AG20443 (cell line): ENCODE data around the gene TXNL1.
"Not testable (repeated sequence)": the region's sequence is repeated elsewhere in the genome, so short reads cannot be mapped to it uniquely, and the experiment has no call there.

Source experiments
- DNase-seq: peaks from one replicate; pipeline ENCODE4 v3.0.0; 2012; ENCODE audit warnings: low spot score, mixed read lengths

Gene TXNL1

DNA sequence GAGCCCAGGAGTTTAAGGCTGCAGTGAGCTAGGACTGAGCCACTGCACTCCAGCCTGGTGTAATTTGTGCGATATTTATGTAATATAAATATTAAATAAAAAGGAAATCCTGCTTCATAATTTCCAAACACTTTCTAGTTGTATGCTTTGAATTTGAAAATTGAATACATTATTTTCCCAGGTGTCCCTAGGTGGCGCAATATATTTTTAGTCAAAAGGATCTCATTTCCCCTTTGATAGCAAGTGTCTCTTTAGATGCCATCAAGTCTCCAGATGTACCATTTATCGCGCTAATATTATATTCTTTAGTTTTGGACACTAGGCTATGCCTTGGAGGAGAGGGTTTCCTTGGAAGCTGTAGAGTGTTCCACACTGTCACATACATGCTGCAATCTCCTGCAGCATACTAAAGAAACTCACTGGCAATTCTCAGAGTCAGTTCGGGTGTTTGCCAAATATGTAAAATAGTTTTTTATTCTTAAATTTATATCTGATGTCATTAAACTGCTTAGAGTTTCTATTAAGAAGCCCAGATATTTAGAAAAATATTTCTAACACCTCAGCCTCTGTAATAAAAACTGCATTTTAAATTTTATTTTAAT, 7.1 kb upstream of the TXNL1 start:
- no peak for DNase-seq

DNA sequence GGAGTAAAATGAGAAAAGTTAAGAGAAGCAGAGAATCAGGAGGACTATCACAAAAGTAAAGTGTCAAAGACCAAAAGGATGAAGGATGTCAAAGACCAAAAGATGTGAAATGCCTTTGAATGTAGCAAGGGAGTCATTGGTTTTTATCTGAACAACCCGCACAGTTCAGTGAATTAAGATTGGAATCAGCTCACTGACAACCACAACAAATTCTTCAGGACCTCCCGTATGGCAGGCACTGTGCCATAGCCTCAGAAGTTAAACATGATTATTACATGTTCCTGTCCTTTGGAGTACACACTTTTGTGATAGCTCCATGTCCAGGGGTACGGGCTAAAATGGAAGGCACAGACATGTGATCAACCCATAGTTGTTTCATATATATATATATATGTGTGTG, 5.0 kb upstream of the TXNL1 start:
- no peak for DNase-seq

- DNase-seq: no peak
Measured at GRCh38 chr18:56641714-56642337, 3.4 kb upstream of the TXNL1 start.

GRCh38 chr18:56639571-56639970, 1.2 kb upstream of the TXNL1 start:
- no peak for DNase-seq

DNA sequence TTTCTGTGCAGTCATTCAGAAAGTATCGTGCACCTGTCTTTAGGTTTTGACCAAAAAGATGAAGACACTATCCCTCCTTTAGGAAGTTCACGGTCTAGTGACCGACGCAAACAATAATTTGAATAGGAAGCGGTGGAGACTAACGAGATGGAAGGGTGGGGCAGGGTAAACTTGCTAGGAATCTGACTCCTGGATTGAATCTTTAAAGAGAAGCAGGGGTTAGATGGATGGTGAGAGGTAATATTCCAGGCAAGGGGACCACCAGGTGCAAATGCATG, 651 bp upstream of the TXNL1 start:
- DNase-seq: no peak

- no peak for DNase-seq
Measured at GRCh38 chr18:56637711-56638231, 621 bp downstream of the TXNL1 start.

GRCh38 chr18:56637176-56637575, 1.2 kb downstream of the TXNL1 start:
- peak; percentile 7 for DNase-seq

DNA sequence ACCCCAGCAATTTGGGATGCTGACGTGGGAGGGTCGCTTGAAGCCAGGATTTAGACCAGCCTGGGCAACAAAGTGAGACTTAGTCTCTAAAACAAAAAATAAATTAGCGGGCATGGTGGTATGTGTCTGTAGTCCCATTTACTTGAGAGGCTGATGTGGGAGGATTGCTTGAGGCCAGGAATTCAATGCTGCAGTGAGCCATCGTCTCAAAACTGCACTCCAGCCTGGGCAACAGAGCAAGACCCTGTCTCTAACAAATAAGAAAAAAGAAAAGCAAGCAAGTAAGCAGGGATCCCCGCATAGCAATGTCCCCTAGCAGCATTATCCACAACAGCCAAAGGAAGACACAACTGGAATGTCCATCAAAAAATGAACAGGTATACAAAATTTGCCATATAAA, 3.4 kb downstream of the TXNL1 start:
- DNase-seq: no peak

DNA sequence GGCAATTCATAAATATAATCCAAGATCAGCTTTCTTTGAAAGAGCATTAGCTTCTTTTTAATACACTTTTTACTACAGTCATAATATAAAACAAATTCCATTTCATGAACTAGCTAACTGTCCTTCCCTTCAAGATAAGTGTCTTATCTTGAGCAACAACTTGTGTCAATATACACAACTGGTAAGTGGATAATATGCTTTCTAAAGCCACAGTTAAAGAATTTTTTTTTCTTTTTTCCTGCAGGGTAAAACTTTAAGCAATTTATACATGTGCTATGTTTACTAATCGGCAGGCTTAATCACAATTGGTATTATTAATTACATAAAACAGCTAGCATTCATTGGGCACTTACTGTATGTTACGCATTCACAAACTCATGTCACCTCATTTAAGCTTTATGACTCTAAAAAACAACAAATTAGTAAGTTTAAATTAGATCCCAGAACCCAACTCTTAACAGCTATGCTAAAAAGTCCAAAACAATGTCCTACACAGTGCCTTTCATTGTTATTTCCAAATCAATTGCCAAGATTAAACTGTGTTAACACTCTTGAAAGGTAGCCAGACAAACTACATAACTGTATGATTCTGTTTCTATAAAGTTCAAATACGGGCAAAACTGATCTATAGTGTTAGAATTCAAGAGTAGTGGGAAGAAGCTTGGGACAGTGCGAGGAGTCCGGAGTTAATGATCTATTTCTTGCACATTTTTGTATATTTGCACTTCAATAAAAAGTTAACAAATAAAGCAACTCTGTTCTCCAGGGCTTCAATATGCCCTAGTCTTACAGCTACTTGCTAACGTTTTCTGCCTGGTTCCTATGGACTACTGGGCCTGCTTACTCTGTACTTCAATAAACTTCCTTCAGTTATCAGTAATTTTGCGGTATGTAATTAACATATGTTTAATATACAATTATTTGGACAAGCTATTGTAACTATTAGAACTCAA, 6.0 kb downstream of the TXNL1 start:
- no peak for DNase-seq

- DNase-seq: no peak
Measured at GRCh38 chr18:56627991-56628390, 10.4 kb downstream of the TXNL1 start.

DNA sequence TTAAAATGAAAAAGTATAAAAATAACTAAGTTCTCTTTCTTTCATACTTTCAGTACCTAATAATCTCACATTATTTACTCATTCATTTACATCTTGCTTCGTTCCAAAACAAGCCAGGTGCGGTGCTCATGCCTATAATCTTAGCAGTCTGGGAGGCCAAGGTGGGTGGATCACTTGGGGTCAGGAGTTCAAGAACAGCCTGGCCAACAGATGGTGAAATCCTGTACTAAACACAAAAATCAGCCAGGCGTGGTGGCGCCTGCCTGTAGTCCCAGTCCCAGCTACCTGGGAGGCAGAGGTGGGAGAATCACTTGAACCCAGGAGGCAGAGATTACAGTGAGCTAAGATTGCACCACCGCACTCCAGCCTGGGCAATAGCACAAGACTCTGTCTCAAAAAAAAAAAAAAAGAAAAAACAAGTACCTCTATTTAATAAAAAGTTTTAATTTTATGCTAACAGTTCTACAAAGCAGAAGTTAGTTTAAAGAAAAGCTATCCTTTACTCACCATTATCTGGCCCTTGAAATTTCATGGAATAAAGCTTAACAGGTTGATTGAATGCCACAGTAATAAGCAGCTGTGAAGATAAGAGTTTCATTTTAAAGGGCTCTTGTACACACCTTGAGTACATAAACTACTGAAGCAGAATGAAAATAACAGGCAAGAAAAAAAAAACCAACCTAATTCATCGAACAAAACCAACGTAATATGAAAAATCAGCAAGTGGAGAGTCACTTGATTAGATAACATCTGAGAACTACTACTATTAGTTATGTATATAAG, 22.5 kb downstream of the TXNL1 start:
- DNase-seq: no peak

GRCh38 chr18:56606618-56607017, 31.8 kb downstream of the TXNL1 start:
- DNase-seq: no peak

DNA sequence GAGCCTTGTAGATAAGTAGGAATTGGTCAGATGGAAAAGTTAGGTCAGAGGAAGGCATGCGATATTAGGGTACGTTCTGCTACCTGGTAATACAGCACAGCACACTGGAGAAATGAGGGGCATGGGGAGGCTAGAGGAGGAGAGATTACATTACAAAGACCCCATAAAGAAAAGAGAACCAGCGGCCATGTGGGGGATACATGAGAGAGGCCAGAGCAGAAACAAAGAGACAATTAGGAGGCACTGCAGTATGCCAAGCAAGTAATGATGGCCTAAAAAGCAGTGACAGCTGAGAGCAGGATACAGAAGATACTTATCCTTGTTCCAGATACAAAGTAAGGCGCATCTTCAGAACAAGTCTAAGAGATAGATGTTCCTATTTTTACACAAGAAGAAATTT, 40.0 kb downstream of the TXNL1 start:
- no peak for DNase-seq

DNA sequence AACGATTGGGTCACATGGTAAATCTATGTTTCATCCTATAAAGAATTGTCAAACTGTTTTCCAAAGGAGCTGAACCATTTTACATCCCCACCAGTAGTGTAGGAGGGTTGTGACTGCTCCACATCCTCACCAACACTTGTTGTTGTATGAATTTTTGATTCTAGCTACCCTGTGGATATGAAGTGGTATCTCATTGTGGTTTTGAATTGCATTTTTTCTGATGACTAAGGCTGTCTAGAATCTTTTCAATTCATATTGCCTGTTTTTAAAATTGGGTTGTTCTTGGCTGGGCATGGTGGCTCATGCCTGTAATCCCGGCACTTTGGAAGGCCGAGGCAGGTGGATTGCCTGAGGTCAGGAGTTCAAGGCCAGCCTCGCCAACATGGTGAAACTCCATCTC, 44.5 kb downstream of the TXNL1 start:
- DNase-seq: no peak

- DNase-seq: no peak
Measured at GRCh38 chr18:56580026-56580425, 58.4 kb downstream of the TXNL1 start.

DNA sequence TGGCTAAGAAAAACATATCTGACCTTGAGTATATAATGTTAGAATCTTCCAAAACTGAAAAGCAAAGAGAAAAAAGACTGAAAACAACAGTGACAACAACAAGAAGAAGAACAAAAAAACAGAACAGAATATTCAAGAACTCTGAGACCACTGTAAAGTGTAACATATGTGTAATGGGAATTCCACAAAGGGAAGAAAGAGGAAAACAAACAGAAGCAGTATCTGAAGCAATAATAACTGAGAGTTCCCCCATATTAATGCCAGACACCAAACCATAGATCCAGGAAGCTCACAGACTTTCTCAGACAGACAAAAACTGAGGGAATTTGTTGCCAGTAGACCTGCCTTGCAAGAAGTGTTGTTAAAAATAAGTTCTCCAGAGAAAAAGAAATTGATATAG, 58.9 kb downstream of the TXNL1 start:
- DNase-seq: no peak

DNA sequence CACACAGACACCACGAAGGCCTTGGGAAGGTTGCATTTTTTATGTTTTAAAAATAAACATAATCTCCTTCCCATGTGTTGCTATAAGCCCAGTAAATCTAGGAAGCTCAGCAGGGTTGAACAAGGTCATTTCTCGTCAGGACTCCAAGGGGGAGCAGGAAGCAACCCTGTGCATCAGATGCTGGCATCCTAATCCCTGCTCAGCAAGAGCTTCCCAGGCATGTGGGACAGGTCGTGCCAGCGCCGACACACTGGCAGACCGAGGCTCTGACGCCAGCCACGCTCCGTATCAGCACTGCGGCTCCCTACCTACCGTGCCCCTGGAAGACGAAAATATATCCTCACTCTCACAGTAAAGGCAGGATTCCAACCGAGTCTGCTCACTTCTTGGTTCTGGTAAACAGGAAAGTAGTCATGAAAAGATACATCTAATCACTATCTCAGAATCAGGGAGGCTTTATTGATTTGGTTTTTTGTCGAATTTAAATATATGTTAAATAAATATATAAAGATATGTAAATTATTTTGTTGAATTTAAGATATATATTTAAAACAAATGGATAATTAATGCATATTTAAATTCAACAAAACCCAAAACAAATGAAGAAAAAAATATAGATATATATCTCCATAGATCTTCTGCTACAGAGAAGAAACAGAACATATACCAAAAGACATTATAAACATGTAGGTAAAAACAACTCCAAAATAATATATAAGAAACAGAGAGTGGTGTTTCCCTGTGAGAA, 61.4 kb downstream of the TXNL1 start:
- no peak for DNase-seq

GRCh38 chr18:56575819-56576663, 62.4 kb downstream of the TXNL1 start:
- DNase-seq: peak; percentile 61

GRCh38 chr18:56574861-56575260, 63.5 kb downstream of the TXNL1 start:
- no peak for DNase-seq

- not testable (repeated sequence) for DNase-seq
Measured at GRCh38 chr18:56572267-56572666, 66.1 kb downstream of the TXNL1 start.

DNA sequence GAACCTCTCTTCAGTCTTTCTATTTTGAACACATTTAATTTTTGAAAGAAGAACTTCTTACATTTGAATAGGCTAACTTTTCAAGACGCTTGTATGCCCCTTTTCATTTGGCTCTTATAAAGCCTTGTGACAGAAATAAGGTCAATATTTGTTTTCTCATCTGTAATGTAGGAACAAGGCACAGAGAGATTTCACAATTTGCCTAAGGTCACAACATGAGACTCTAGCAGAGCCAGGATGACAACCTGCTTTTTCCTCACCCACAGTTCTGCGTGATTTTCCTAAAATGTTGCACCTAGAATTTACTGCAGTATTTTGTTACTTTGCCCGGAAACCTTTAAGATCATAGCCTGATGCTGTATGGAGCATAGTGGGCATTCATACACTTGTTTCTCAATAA, 67.4 kb downstream of the TXNL1 start:
- DNase-seq: no peak
